Duodenal mucosa (tissue), 2 donors: Measurements from ENCODE around the gene CD84.
"Not testable (repeated sequence)": the region's sequence is repeated elsewhere in the genome, so short reads cannot be mapped to it uniquely, and the experiment has no call there.

Experiments used
- H3K27ac ChIP-seq: one replicate; pipeline ENCODE4 v1.7.0; 2013; ENCODE audit warnings: low read depth, low read length
- H3K27me3 ChIP-seq, 2 donors: one replicate each; pipeline ENCODE4 v1.7.0; 2013; ENCODE audit warnings: low read length in 2 of 2, control low read depth in 1 of 2; ENCODE audit not compliant: insufficient read depth in 2 of 2, control insufficient read depth in 1 of 2
- H3K36me3 ChIP-seq, 2 donors: one replicate each; pipeline ENCODE4 v1.7.0; 2013; ENCODE audit warnings: low read length in 2 of 2, control low read depth in 1 of 2; ENCODE audit not compliant: insufficient read depth in 2 of 2, control insufficient read depth in 1 of 2
- H3K4me1 ChIP-seq, 2 donors: one replicate each; pipeline ENCODE4 v1.7.0; 2013; ENCODE audit warnings: low read length in 2 of 2, control low read depth in 1 of 2; ENCODE audit not compliant: insufficient read depth in 2 of 2, control insufficient read depth in 1 of 2
- H3K4me3 ChIP-seq, 2 donors: one replicate each; pipeline ENCODE4 v1.7.0; 2013; ENCODE audit warnings: low read length in 2 of 2, low read depth in 1 of 2
- H3K9ac ChIP-seq, 2 donors: one replicate each; pipeline ENCODE4 v1.7.0; 2013; ENCODE audit warnings: low read length in 2 of 2, low read depth in 1 of 2
- H3K9me3 ChIP-seq, 2 donors: one replicate each; pipeline ENCODE4 v1.7.0; 2013; ENCODE audit warnings: low read length in 2 of 2, control low read depth in 1 of 2; ENCODE audit not compliant: control insufficient read depth in 1 of 2

The CD84 gene

GRCh38 chr1:160576884-160577283 lies 2.4 kb downstream of the CD84 start:
- Histone ChIP-seq H3K27me3 (no peaks in the 10 kb centered on the region), H3K27ac (no peak overlapping the region), H3K4me3 (peak overlapping the region in 1 of 2 donors; percentile 37), H3K9me3 (no peaks in the 10 kb centered on the region), H3K36me3 (no peaks in the 10 kb centered on the region), H3K4me1 (peaks cover 18 to 28% of the 10 kb centered on the region in 2 donors), H3K9ac (no peak overlapping the region)

- H3K4me1 ChIP-seq = peaks cover 13 to 23% of the 10 kb centered on the region in 2 donors
- H3K9ac ChIP-seq = no peak overlapping the region
- no peaks in the 10 kb centered on the region for H3K9me3 ChIP-seq
- H3K4me3 ChIP-seq = no peak overlapping the region
- H3K27ac ChIP-seq = no peak overlapping the region
- H3K27me3 ChIP-seq = no peaks in the 10 kb centered on the region
- no peaks in the 10 kb centered on the region for H3K36me3 ChIP-seq
These were observed 2.9 kb downstream of the CD84 start for GRCh38 chr1:160576390-160576789.

GRCh38 chr1:160575112-160575664 lies 4.1 kb downstream of the CD84 start:
- peaks cover 1 to 13% of the 10 kb centered on the region in 2 donors for H3K4me1 ChIP-seq
- H3K27me3 ChIP-seq = no peaks in the 10 kb centered on the region
- H3K9ac ChIP-seq = no peak overlapping the region
- H3K9me3 ChIP-seq = no peaks in the 10 kb centered on the region
- no peak overlapping the region for H3K27ac ChIP-seq
- H3K4me3 ChIP-seq = no peak overlapping the region
- H3K36me3 ChIP-seq = no peaks in the 10 kb centered on the region

- Histone ChIP-seq H3K27me3 (no peaks in the 10 kb centered on the region), H3K4me3 (no peak overlapping the region), H3K9ac (no peak overlapping the region), H3K36me3 (no peaks in the 10 kb centered on the region), H3K4me1 (peaks cover 0 to 12% of the 10 kb centered on the region in 2 donors), H3K9me3 (no peaks in the 10 kb centered on the region), H3K27ac (no peak overlapping the region)
These were observed 8.5 kb downstream of the CD84 start for GRCh38 chr1:160570840-160571239.

- Histone ChIP-seq H3K4me1 (peaks cover 0 to 13% of the 10 kb centered on the region in 2 donors), H3K27ac (no peak overlapping the region)
These were observed 9.5 kb downstream of the CD84 start for GRCh38 chr1:160569806-160570205.

GRCh38 chr1:160567858-160568682 lies 11.2 kb downstream of the CD84 start:
- Histone ChIP-seq H3K36me3 (no peaks in the 10 kb centered on the region), H3K4me1 (peaks cover 0 to 17% of the 10 kb centered on the region in 2 donors), H3K9ac (no peak overlapping the region), H3K9me3 (peaks cover 0 to 2% of the 10 kb centered on the region in 2 donors), H3K4me3 (no peak overlapping the region), H3K27ac (no peak overlapping the region), H3K27me3 (no peaks in the 10 kb centered on the region)

More at GRCh38 chr1:160569806-160570205, 9.5 kb downstream of the CD84 start:
- Histone ChIP-seq H3K27me3 (no peaks in the 10 kb centered on the region), H3K4me3 (no peak overlapping the region), H3K9ac (no peak overlapping the region), H3K36me3 (no peaks in the 10 kb centered on the region), H3K9me3 (no peaks in the 10 kb centered on the region)

- Histone ChIP-seq H3K4me1 (peaks cover 0 to 17% of the 10 kb centered on the region in 2 donors), H3K27ac (no peak overlapping the region)
These were observed 12.0 kb downstream of the CD84 start for GRCh38 chr1:160567341-160567740.

GRCh38 chr1:160565564-160565963 lies 13.7 kb downstream of the CD84 start:
- Histone ChIP-seq H3K27ac (no peak overlapping the region), H3K9me3 (peaks cover 0 to 6% of the 10 kb centered on the region in 2 donors), H3K4me3 (no peak overlapping the region), H3K36me3 (no peaks in the 10 kb centered on the region), H3K9ac (no peak overlapping the region), H3K27me3 (no peaks in the 10 kb centered on the region), H3K4me1 (peaks cover 0 to 17% of the 10 kb centered on the region in 2 donors)

More at GRCh38 chr1:160567341-160567740, 12.0 kb downstream of the CD84 start:
- Histone ChIP-seq H3K9me3 (peaks cover 0 to 6% of the 10 kb centered on the region in 2 donors), H3K4me3 (no peak overlapping the region), H3K27me3 (no peaks in the 10 kb centered on the region), H3K9ac (no peak overlapping the region), H3K36me3 (no peaks in the 10 kb centered on the region)

- H3K9ac ChIP-seq, H3K27ac ChIP-seq, H3K36me3 ChIP-seq, H3K9me3 ChIP-seq, H3K4me1 ChIP-seq, H3K27me3 ChIP-seq, H3K4me3 ChIP-seq: not testable (repeated sequence)
These were observed 16.1 kb downstream of the CD84 start for GRCh38 chr1:160563230-160563629.

- not testable (repeated sequence) for H3K27me3 ChIP-seq, H3K9ac ChIP-seq, H3K4me3 ChIP-seq, H3K36me3 ChIP-seq, H3K4me1 ChIP-seq, H3K27ac ChIP-seq, H3K9me3 ChIP-seq
These were observed 16.6 kb downstream of the CD84 start for GRCh38 chr1:160562745-160563144.
